HepG2 (cell line): ENCODE results near the gene C11orf42. TPM values are rescaled to one million over a fixed set of nuclear protein-coding genes. Genes with fewer than 3 reads are reported as not detected.

ENCODE experiments used
- ATAC-seq: fragments of 200-7000 bp; cut with Tn5 transposase; 3 replicates; pipeline ENCODE4 v1.9.1; 2020; ENCODE audit warnings: mild to moderate bottlenecking, moderate library complexity
- BruUV-seq: library from RNA; stranded (reverse); fragments of 400-500 nt; replicated peaks from 2 replicates; lab custom pipeline; 2021; lab: Mats Ljungman, UMichigan
- CTCF ChIA-PET: fragments of 300-600 bp; formaldehyde crosslinking; extraction: SDS; loops from one replicate; lab custom pipeline; 2021; ENCODE audit warnings: low total read pairs, inconsistent platforms, low intra/inter-chr PET ratio; lab: Yijun Ruan, JAX
- POLR2A ChIA-PET: fragments of 350-600 bp; sonication (Branson Sonifier 250); formaldehyde crosslinking; loops from one replicate; lab custom pipeline; 2020; ENCODE audit warnings: antibody characterized with exemption, inconsistent platforms; lab: Yijun Ruan, JAX
- DNase-seq: peaks from one replicate; pipeline ENCODE4 v3.0.0-alpha.2; 2015; ENCODE audit warnings: low spot score
- FAIRE-seq: peaks from 3 replicates; lab custom pipeline; 2011; peaks lifted over from hg19 to GRCh38; lab: Jason Lieb, UNC
- H2AFZ ChIP-seq: one replicate; pipeline ENCODE4 v1.6.1; 2011; ENCODE audit warnings: low read length, inconsistent platforms
- H3K27ac ChIP-seq: fragments of 300-600 bp; 3 replicates; pipeline ENCODE4 v1.8.0; 2011; ENCODE audit warnings: mixed run types, mild to moderate bottlenecking, mixed read lengths, low read length, inconsistent platforms; ENCODE audit not compliant: insufficient read depth; ENCODE audit errors: extremely low read length
- H3K27me3 ChIP-seq, 2 experiments: fragments of 200-600 bp in 1 of 2; 2 replicates in 1 of 2; 3 replicates in 1 of 2; pipeline versions ENCODE4 v1.6.0 to v1.8.0; 2011; ENCODE audit warnings: low read length in 2 of 2, mild to moderate bottlenecking in 2 of 2, moderate library complexity in 2 of 2, inconsistent platforms in 1 of 2; ENCODE audit not compliant: insufficient read depth in 2 of 2, control insufficient read depth in 1 of 2
- H3K36me3 ChIP-seq, 2 experiments: fragments of 200-600 bp in 1 of 2; replicated peaks in 1 of 2; 2 replicates in 1 of 2; 3 replicates in 1 of 2; pipeline versions ENCODE4 v1.5.1 to v1.8.0; 2011; ENCODE audit warnings: low read length in 2 of 2, inconsistent platforms in 1 of 2; ENCODE audit not compliant: insufficient read depth in 2 of 2, control insufficient read depth in 1 of 2
- H3K4me1 ChIP-seq: 2 replicates; pipeline ENCODE4 v1.5.1; 2012; ENCODE audit warnings: low read length, inconsistent platforms; ENCODE audit not compliant: insufficient read depth
- H3K4me2 ChIP-seq: 2 replicates; pipeline ENCODE4 v1.6.0; 2011; ENCODE audit warnings: low read depth, low read length, inconsistent platforms
- H3K4me3 ChIP-seq, 3 experiments: fragments of 200-600 bp in 1 of 3; sonication (generic), shearing (Covaris generic) in 1 of 3; replicated peaks in 1 of 3; 2 replicates each; pipeline ENCODE4 v1.5.1; 2011 to 2016; ENCODE audit warnings: low read length in 3 of 3, inconsistent platforms in 2 of 3, low read depth in 2 of 3, mild to moderate bottlenecking in 2 of 3, control low read depth in 1 of 3, mixed read lengths in 1 of 3; ENCODE audit not compliant: insufficient read depth in 1 of 3
- H3K79me2 ChIP-seq: one replicate; pipeline ENCODE4 v1.6.1; 2011; ENCODE audit warnings: low read length, inconsistent platforms; ENCODE audit not compliant: insufficient read depth
- H3K9ac ChIP-seq: 2 replicates; pipeline ENCODE4 v1.6.0; 2011; ENCODE audit warnings: mild to moderate bottlenecking, low read depth, low read length, inconsistent platforms; ENCODE audit not compliant: insufficient read depth
- H3K9me3 ChIP-seq: 2 replicates; pipeline ENCODE4 v1.5.1; 2012; ENCODE audit warnings: mild to moderate bottlenecking, low read length
- H4K20me1 ChIP-seq: 2 replicates; pipeline ENCODE4 v1.6.0; 2011; ENCODE audit warnings: inconsistent platforms, mild to moderate bottlenecking, low read length, moderate library complexity; ENCODE audit not compliant: insufficient read depth
- CBFB ChIP-seq: sonication (generic); formaldehyde crosslinking; IDR thresholded peaks from 2 replicates; pipeline ENCODE4 v1.4.0; 2020; ENCODE audit warnings: missing genetic modification reagents
- CEBPB ChIP-seq: IDR thresholded peaks from 2 replicates; pipeline ENCODE4 v1.6.1; 2011; ENCODE audit warnings: low read depth, low read length, improper control_type of control experiment, borderline replicate concordance
- FOXO1 ChIP-seq: sonication (generic); formaldehyde crosslinking; IDR thresholded peaks from 2 replicates; pipeline ENCODE4 v1.4.0; 2020; ENCODE audit warnings: missing genetic modification reagents
- KLF13 ChIP-seq: sonication (generic); formaldehyde crosslinking; IDR thresholded peaks from 2 replicates; pipeline ENCODE4 v1.4.0; 2020; ENCODE audit warnings: mild to moderate bottlenecking, missing genetic modification reagents
- MAFK ChIP-seq, 2 experiments: IDR thresholded peaks in 1 of 2; conservative IDR thresholded peaks in 1 of 2; 2 replicates each; pipeline ENCODE4 v1.6.1; 2011; ENCODE audit warnings: improper control_type of control experiment in 2 of 2, low read length in 2 of 2
- NBN ChIP-seq: fragments of 450-650 bp; conservative IDR thresholded peaks from 2 replicates; pipeline ENCODE4 v1.6.1; 2017
- REL ChIP-seq: sonication (generic); formaldehyde crosslinking; conservative IDR thresholded peaks from 2 replicates; pipeline ENCODE4 v1.8.0; 2022; ENCODE audit warnings: mild to moderate bottlenecking, missing genetic modification reagents, moderate library complexity
- SMARCC2 ChIP-seq: fragments of 450-650 bp; IDR thresholded peaks from 2 replicates; pipeline ENCODE4 v1.6.1; 2017; ENCODE audit warnings: antibody characterized with exemption, mild to moderate bottlenecking
- TBX2 ChIP-seq: sonication (generic); formaldehyde crosslinking; IDR thresholded peaks from 2 replicates; pipeline ENCODE4 v1.5.0; 2020; ENCODE audit warnings: missing genetic modification reagents, mild to moderate bottlenecking, borderline replicate concordance
- WIZ ChIP-seq: sonication (generic); formaldehyde crosslinking; IDR thresholded peaks from 2 replicates; pipeline ENCODE4 v1.5.1; 2020; ENCODE audit warnings: mild to moderate bottlenecking, missing genetic modification reagents
- YEATS4 ChIP-seq: sonication (generic); formaldehyde crosslinking; IDR thresholded peaks from 2 replicates; pipeline ENCODE4 v1.4.0; 2020; ENCODE audit warnings: missing genetic modification reagents, borderline replicate concordance
- ZFAT ChIP-seq: sonication (generic); formaldehyde crosslinking; conservative IDR thresholded peaks from 2 replicates; pipeline ENCODE4 v1.8.1; 2023; ENCODE audit warnings: missing genetic modification reagents, inconsistent platforms
- ZNF331 ChIP-seq: sonication (generic); formaldehyde crosslinking; IDR thresholded peaks from 2 replicates; pipeline ENCODE4 v1.4.0; 2020; ENCODE audit warnings: missing genetic modification reagents
- ZNF484 ChIP-seq: sonication (generic); formaldehyde crosslinking; IDR thresholded peaks from 2 replicates; pipeline ENCODE4 v1.5.1; 2020; ENCODE audit warnings: mild to moderate bottlenecking, low read depth, missing genetic modification reagents, borderline replicate concordance
- ZNF562 ChIP-seq: sonication (generic); formaldehyde crosslinking; IDR thresholded peaks from 2 replicates; pipeline ENCODE4 v1.8.0; 2022; ENCODE audit warnings: missing genetic modification reagents, borderline replicate concordance
- ZNF619 ChIP-seq: sonication (generic); formaldehyde crosslinking; IDR thresholded peaks from 2 replicates; pipeline ENCODE4 v1.4.0; 2020; ENCODE audit warnings: mild to moderate bottlenecking, missing genetic modification reagents
- ZNF724P ChIP-seq: sonication (generic); formaldehyde crosslinking; IDR thresholded peaks from 2 replicates; pipeline ENCODE4 v1.8.0; 2022; ENCODE audit warnings: missing genetic modification reagents, borderline replicate concordance
- ZSCAN25 ChIP-seq: sonication (generic); formaldehyde crosslinking; IDR thresholded peaks from 2 replicates; pipeline ENCODE4 v1.8.0; 2022; ENCODE audit warnings: mild to moderate bottlenecking, missing genetic modification reagents
- ZSCAN31 ChIP-seq: sonication (generic); formaldehyde crosslinking; IDR thresholded peaks from 2 replicates; pipeline ENCODE4 v1.5.0; 2020; ENCODE audit warnings: low read depth, mild to moderate bottlenecking, missing genetic modification reagents
- WGBS: methylation state at CpG from one replicate; pipeline ENCODE4 v1.1.6; 2017; ENCODE audit warnings: low lambda C conversion rate; 5-methylcytosine and 5-hydroxymethylcytosine counted together
- in situ Hi-C: cut with HindIII; loops from 2 replicates; pipeline ENCODE4 v1.10.0; 2017; ENCODE audit warnings: low pct_unique_long_range_greater_than_20kb; ENCODE audit not compliant: extremely low pct_ligation_motif_present
- intact Hi-C: fragments of 100-400 bp; cut with micrococcal nuclease; formaldehyde crosslinking; loops from one replicate; pipeline ENCODE4 v1.10.0; 2022; ENCODE audit not compliant: unreplicated experiment
- polyA plus RNA-seq, 8 experiments: library from polyadenylated mRNA; depleted of rRNA in 3 of 8; stranded (reverse) in 7 of 8; unstranded in 1 of 8; fragments of >200 nt; fragmentation: Illumina TruSeq in 4 of 8; extraction: Trizol in 4 of 8; gene quantifications; 2 replicates each; pipeline versions ENCODE4 v1.2.1 to v1.2.3, GENCODE V29; 2011 to 2016; ENCODE audit warnings: low read depth in 4 of 8, missing spikeins in 1 of 8, mixed read lengths in 1 of 8; ENCODE audit not compliant: insufficient read depth in 1 of 8
- total RNA-seq, 5 experiments: library from RNA; depleted of rRNA; stranded (reverse); fragments of >200 nt; fragmentation: Illumina TruSeq; extraction: Trizol; gene quantifications; 2 replicates each; pipeline ENCODE4 v1.2.3, GENCODE V29; 2016; ENCODE audit warnings: low read depth in 1 of 5
- TF ChIP-seq, protein P1 (sequence below): sonication (generic); formaldehyde crosslinking; IDR thresholded peaks from 2 replicates; pipeline ENCODE4 v1.5.1; 2020; ENCODE audit warnings: missing genetic modification reagents, mild to moderate bottlenecking, borderline replicate concordance

The C11orf42 gene
- total and polyA plus RNA-seq, 2 of the 13 experiments (the other 11 are each of a cell fraction or from before 2014, with no cell fraction given) = not detected

- no peak overlapping the region for H3K27ac ChIP-seq
- TF ChIP-seq NBN (no peak), ZFAT (CRISPR knock-in tag) (no peak), ZNF331 (CRISPR knock-in tag) (no peak), ZNF562 (CRISPR knock-in tag) (no peak), KLF13 (no peak), MAFK (conservative IDR thresholded peaks at IDR 0.05 in 1 of 2, IDR thresholded peaks at IDR 0.05 in 1 of 2; ENCODE audit: low read length in 2 of 2) (no peak), YEATS4 (CRISPR knock-in tag) (no peak), CBFB (CRISPR knock-in tag) (no peak), TBX2 (CRISPR knock-in tag) (no peak), FOXO1 (CRISPR knock-in tag) (no peak), ZNF619 (CRISPR knock-in tag) (no peak), ZSCAN25 (CRISPR knock-in tag) (no peak), SMARCC2 (no peak), ZNF484 (CRISPR knock-in tag) (no peak), WIZ (no peak), ZNF724P (no peak), REL (no peak), ZSCAN31 (CRISPR knock-in tag) (no peak), CEBPB (no peak)
- TF ChIP-seq, protein P1, sequence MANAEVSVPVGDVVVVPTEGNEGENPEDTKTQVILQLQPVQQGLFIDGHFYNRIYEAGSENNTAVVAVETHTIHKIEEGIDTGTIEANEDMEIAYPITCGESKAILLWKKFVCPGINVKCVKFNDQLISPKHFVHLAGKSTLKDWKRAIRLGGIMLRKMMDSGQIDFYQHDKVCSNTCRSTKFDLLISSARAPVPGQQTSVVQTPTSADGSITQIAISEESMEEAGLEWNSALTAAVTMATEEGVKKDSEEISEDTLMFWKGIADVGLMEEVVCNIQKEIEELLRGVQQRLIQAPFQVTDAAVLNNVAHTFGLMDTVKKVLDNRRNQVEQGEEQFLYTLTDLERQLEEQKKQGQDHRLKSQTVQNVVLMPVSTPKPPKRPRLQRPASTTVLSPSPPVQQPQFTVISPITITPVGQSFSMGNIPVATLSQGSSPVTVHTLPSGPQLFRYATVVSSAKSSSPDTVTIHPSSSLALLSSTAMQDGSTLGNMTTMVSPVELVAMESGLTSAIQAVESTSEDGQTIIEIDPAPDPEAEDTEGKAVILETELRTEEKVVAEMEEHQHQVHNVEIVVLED (CRISPR knock-in tag) = no peak
- in situ Hi-C loops = no loop called here
- ChIA-PET CTCF (no interaction called here), POLR2A (no interaction called here)
- H4K20me1 ChIP-seq = no peaks in the 10 kb centered on the region
- no peaks in the 10 kb centered on the region for H3K36me3 ChIP-seq
- H3K4me1 ChIP-seq = no peaks in the 10 kb centered on the region
- H3K9ac ChIP-seq = no peak overlapping the region
- H3K27me3 ChIP-seq = peaks cover 3 to 34% of the 10 kb centered on the region in 2 experiments; a peak in 4 of 5 replicates
- no peak overlapping the region for H3K4me2 ChIP-seq
- ATAC-seq = no peak
- H3K79me2 ChIP-seq = no peaks in the 10 kb centered on the region
- no peak overlapping the region for H2AFZ ChIP-seq
- 23% methylated on average over 5 of the region's 5 CpGs for WGBS
- no TSS peak for BruUV-seq
- FAIRE-seq = no peak
- DNase-seq = no peak
- H3K4me3 ChIP-seq = no peak overlapping the region
- no peaks in the 10 kb centered on the region for H3K9me3 ChIP-seq
- intact Hi-C loops = no loop called here
These were observed 54.9 kb downstream of the C11orf42 start for GRCh38 chr11:6260207-6260726.
